ENCODE results near the gene CEP43. TPM values are rescaled to one million over a fixed set of nuclear protein-coding genes. Genes with fewer than 3 reads are reported as not detected.

The CEP43 gene
- total RNA-seq, 1 experiment from 2014 or later = 37.0 TPM

- BruUV-seq (replicated peaks) = no TSS peak
- no peak for TF ChIP-seq CTCF (IDR thresholded peaks at IDR 0.05; ENCODE audit: insufficient read depth in 1 of 2, low read depth in 1 of 2, low read length in 1 of 2, severe bottlenecking in 1 of 2, unreplicated experiment in 1 of 2)
These were observed 32.0 kb downstream of the CEP43 start for GRCh38 chr6:167031082-167031709.

GRCh38 chr6:167034056-167034455 lies 34.9 kb downstream of the CEP43 start:
- no peaks in the 10 kb centered on the region for H3K27me3 Mint-ChIP-seq (ENCODE audit: insufficient read depth, unreplicated experiment)
- H3K36me3 Mint-ChIP-seq (ENCODE audit: insufficient read depth, unreplicated experiment) = peaks cover 60% of the 10 kb centered on the region
- ChIA-PET CTCF (no interaction called here), POLR2A (no interaction called here)
- no peak for DNase-seq
- Histone ChIP-seq H3K9me3 (no peaks in the 10 kb centered on the region), H3K36me3 (ENCODE audit: control insufficient read depth, insufficient read depth, low read length) (peaks cover 6% of the 10 kb centered on the region), H3K4me1 (no peaks in the 10 kb centered on the region), H3K27me3 (replicated peaks; ENCODE audit: control insufficient read depth, insufficient read depth, low read length) (no peaks in the 10 kb centered on the region), H3K4me3 (ENCODE audit: low read depth, low read length) (no peak overlapping the region)
- no TSS peak for BruUV-seq (replicated peaks)
- H3K4me3 Mint-ChIP-seq (ENCODE audit: unreplicated experiment) = no peak overlapping the region
- H3K27ac Mint-ChIP-seq (ENCODE audit: unreplicated experiment) = no peak overlapping the region
- TF ChIP-seq CTCF (IDR thresholded peaks at IDR 0.05; ENCODE audit: insufficient read depth in 1 of 2, low read depth in 1 of 2, low read length in 1 of 2, severe bottlenecking in 1 of 2, unreplicated experiment in 1 of 2) = no peak
- intact Hi-C loops (cut with micrococcal nuclease; ENCODE audit: unreplicated experiment) = no loop called here
- no peaks in the 10 kb centered on the region for H3K4me1 Mint-ChIP-seq (ENCODE audit: low read depth, unreplicated experiment)
- no peaks in the 10 kb centered on the region for H3K9me3 Mint-ChIP-seq (ENCODE audit: unreplicated experiment)

More at GRCh38 chr6:167031082-167031709, 32.0 kb downstream of the CEP43 start:
- Histone ChIP-seq H3K4me3 (ENCODE audit: low read depth, low read length) (no peak overlapping the region), H3K36me3 (ENCODE audit: control insufficient read depth, insufficient read depth, low read length) (peaks cover 7% of the 10 kb centered on the region), H3K4me1 (no peaks in the 10 kb centered on the region), H3K27me3 (replicated peaks; ENCODE audit: control insufficient read depth, insufficient read depth, low read length) (no peaks in the 10 kb centered on the region), H3K9me3 (no peaks in the 10 kb centered on the region)
- Mint-ChIP-seq H3K27me3 (ENCODE audit: insufficient read depth, unreplicated experiment) (no peaks in the 10 kb centered on the region), H3K4me1 (ENCODE audit: low read depth, unreplicated experiment) (no peaks in the 10 kb centered on the region), H3K9me3 (ENCODE audit: unreplicated experiment) (no peaks in the 10 kb centered on the region), H3K27ac (ENCODE audit: unreplicated experiment) (no peak overlapping the region), H3K4me3 (ENCODE audit: unreplicated experiment) (no peak overlapping the region), H3K36me3 (ENCODE audit: insufficient read depth, unreplicated experiment) (peaks cover 68% of the 10 kb centered on the region)
- intact Hi-C loops (cut with micrococcal nuclease; ENCODE audit: unreplicated experiment) = no loop called here
- no peak for DNase-seq
- CTCF ChIA-PET = no interaction called here
- POLR2A ChIA-PET = no interaction called here

- H3K27ac Mint-ChIP-seq (ENCODE audit: unreplicated experiment) = no peak overlapping the region
- H3K9me3 ChIP-seq = no peaks in the 10 kb centered on the region
- H3K4me1 Mint-ChIP-seq (ENCODE audit: low read depth, unreplicated experiment) = no peaks in the 10 kb centered on the region
- H3K4me3 Mint-ChIP-seq (ENCODE audit: unreplicated experiment) = no peak overlapping the region
- POLR2A ChIA-PET = no interaction called here
- BruUV-seq (replicated peaks) = no TSS peak
- peaks cover 1% of the 10 kb centered on the region for H3K36me3 ChIP-seq (ENCODE audit: control insufficient read depth, insufficient read depth, low read length)
- no peaks in the 10 kb centered on the region for H3K4me1 ChIP-seq
- no peaks in the 10 kb centered on the region for H3K27me3 ChIP-seq (replicated peaks; ENCODE audit: control insufficient read depth, insufficient read depth, low read length)
- no peaks in the 10 kb centered on the region for H3K9me3 Mint-ChIP-seq (ENCODE audit: unreplicated experiment)
- H3K36me3 Mint-ChIP-seq (ENCODE audit: insufficient read depth, unreplicated experiment) = peaks cover 57% of the 10 kb centered on the region
- H3K4me3 ChIP-seq (ENCODE audit: low read depth, low read length) = no peak overlapping the region
- H3K27me3 Mint-ChIP-seq (ENCODE audit: insufficient read depth, unreplicated experiment) = no peaks in the 10 kb centered on the region
- CTCF ChIA-PET = no interaction called here
- no peak for TF ChIP-seq CTCF (IDR thresholded peaks at IDR 0.05; ENCODE audit: insufficient read depth in 1 of 2, low read depth in 1 of 2, low read length in 1 of 2, severe bottlenecking in 1 of 2, unreplicated experiment in 1 of 2)
- DNase-seq = no peak
- intact Hi-C loops (cut with micrococcal nuclease; ENCODE audit: unreplicated experiment) = no loop called here
These were observed 38.6 kb downstream of the CEP43 start for GRCh38 chr6:167037762-167038161.
